HG02973 (cell line): ENCODE results near the gene BBS10.
"Not testable (repeated sequence)": the region's sequence is repeated elsewhere in the genome, so short reads cannot be mapped to it uniquely, and the experiment has no call there.

Experiments used
- ATAC-seq: cut with Tn5 transposase; IDR thresholded peaks from one replicate; pipeline ENCODE4 v1.9.1; 2021; ENCODE audit warnings: moderate library complexity; ENCODE audit not compliant: unreplicated experiment

The BBS10 gene

GRCh38 chr12:76332606-76333005 lies 15.6 kb downstream of the BBS10 start:
- ATAC-seq = no peak

GRCh38 chr12:76329606-76330005 lies 18.6 kb downstream of the BBS10 start:
- no peak for ATAC-seq

GRCh38 chr12:76329159-76329558 lies 19.1 kb downstream of the BBS10 start:
- no peak for ATAC-seq

- not testable (repeated sequence) for ATAC-seq
Observed at GRCh38 chr12:76319595-76320319, 28.5 kb downstream of the BBS10 start.

GRCh38 chr12:76318773-76319594 lies 29.2 kb downstream of the BBS10 start:
- no peak for ATAC-seq

GRCh38 chr12:76317976-76318375 lies 30.2 kb downstream of the BBS10 start:
- ATAC-seq = no peak

- ATAC-seq = no peak
Observed at GRCh38 chr12:76316468-76316867, 31.7 kb downstream of the BBS10 start.

- no peak for ATAC-seq
Observed at GRCh38 chr12:76313299-76313698, 34.9 kb downstream of the BBS10 start.

- ATAC-seq = no peak
Observed at GRCh38 chr12:76312315-76312714, 35.9 kb downstream of the BBS10 start.

GRCh38 chr12:76311796-76312195 lies 36.4 kb downstream of the BBS10 start:
- ATAC-seq = no peak

GRCh38 chr12:76310110-76310509 lies 38.1 kb downstream of the BBS10 start:
- ATAC-seq = no peak

- ATAC-seq = no peak
Observed at GRCh38 chr12:76308866-76309265, 39.3 kb downstream of the BBS10 start.

- no peak for ATAC-seq
Observed at GRCh38 chr12:76307083-76307482, 41.1 kb downstream of the BBS10 start.

GRCh38 chr12:76303989-76304460 lies 44.2 kb downstream of the BBS10 start:
- ATAC-seq = no peak

GRCh38 chr12:76303365-76303764 lies 44.9 kb downstream of the BBS10 start:
- no peak for ATAC-seq

- no peak for ATAC-seq
Observed at GRCh38 chr12:76300297-76300665, 47.9 kb downstream of the BBS10 start.

- no peak for ATAC-seq
Observed at GRCh38 chr12:76299536-76300296, 48.5 kb downstream of the BBS10 start.
